CD4-positive, alpha-beta T cell treated with Interleukin-2 at 100 ng/mL for 4 hours (primary cell): Measurements from ENCODE around the gene LAMC1.
"Not testable (repeated sequence)": the region's sequence is repeated elsewhere in the genome, so short reads cannot be mapped to it uniquely, and the experiment has no call there.

ENCODE experiments used
- DNase-seq: peaks from one replicate; pipeline ENCODE4 v3.0.0-alpha.2; 2020; ENCODE audit warnings: low spot score

Gene LAMC1

GRCh38 chr1:183150032-183150431 is 126.8 kb downstream of the LAMC1 start:
- not testable (repeated sequence) for DNase-seq

DNA sequence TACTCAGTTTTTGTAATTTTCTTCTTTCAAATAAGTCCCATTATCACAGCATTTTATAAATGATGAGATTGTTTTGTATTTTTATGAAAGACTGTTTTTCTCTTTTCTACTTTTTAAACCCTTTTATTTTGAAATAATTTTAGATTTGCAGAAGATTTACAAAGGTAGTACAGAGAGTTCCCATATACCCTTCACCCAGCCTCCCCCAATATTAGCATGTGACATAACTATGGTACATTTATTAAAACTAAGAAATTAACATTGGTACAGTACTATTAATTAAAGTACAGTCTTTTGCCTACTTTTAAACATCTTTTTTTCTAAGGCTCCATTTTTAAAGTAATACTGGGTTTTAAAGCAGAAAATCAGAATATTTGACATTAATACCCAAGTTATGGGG is 127.2 kb downstream of the LAMC1 start:
- DNase-seq = no peak

DNA sequence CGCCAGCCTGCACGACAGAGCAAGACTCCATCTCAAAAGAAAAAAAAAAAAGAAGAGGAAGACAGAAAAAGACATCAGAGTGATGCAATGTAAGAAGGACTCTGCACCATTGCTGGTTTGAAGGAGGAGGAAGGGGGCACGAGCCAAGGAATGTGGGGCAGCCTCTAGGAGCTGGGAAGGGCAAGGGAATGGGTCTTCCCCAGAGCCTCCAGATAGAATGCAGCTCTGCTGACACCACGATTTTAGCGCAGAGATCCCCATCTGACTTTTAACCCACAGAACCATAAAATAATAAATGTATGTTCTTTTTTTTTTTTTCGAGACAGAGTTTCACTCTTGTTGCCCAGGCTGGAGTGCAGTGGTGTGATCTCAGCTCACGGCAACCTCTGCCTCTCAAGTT is 129.0 kb downstream of the LAMC1 start:
- DNase-seq = no peak

- DNase-seq = no peak
Measured at GRCh38 chr1:183155939-183156338, 132.7 kb downstream of the LAMC1 start.

DNA sequence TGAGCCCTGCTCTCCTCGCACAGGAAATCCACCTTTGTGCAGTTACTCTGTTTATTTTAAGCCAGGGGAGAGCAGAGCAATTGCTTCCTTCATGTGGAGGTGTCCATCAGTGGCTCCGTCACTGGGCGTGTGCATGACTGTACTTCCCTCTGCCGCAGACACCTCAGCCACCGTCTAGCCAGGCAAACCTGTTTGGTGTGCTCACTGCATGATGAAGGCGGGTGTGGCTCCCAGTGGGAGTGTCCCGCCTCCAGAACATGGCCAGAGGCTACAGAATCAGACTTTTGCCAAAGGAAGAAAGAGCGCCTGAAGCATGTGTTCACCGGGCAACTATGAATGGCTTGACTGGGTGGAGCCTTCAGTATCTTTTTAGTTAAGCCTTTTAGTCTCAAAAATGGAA is 136.7 kb downstream of the LAMC1 start:
- DNase-seq = no peak

DNA sequence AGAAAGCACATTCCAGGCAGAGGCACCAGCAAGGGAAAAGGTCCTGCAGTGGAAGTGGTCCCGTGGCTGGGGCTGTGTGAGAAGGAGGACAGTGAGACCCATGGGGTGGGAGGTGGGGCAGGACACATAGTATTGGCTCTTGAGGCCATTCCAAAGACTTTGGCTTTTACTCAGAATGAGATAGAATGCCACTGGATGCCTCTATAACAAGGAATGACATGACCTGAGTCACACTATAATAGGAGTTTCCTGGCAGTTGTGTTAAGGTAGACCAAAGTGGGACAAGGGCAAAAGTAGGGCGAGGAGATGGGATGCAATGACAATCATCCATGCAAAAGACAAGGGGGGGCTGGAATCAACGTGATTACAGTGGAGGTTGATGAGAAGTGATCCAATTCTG is 138.2 kb downstream of the LAMC1 start:
- DNase-seq = no peak

GRCh38 chr1:183163316-183163715 is 140.1 kb downstream of the LAMC1 start:
- DNase-seq = no peak

GRCh38 chr1:183164340-183164739 is 141.1 kb downstream of the LAMC1 start:
- DNase-seq = no peak

DNA sequence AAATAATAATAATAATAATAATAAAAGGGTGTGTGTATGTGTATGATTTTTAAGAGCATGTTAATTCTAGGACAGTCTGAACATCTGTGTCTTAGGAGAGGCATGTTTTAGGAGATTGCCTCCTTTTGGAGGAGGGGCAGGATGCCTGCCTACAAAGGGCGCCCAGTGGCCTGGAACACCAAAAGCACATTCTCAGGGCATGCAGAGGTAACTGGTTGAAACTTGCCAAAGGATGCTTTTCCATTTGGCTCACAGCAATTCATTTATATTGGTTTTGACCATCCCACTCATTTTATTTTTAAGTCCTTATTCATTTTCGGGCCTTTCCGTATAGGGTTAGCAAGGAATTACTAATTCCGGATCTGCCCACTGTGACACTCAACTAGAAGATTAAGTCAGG is 141.7 kb downstream of the LAMC1 start:
- DNase-seq = no peak

DNA sequence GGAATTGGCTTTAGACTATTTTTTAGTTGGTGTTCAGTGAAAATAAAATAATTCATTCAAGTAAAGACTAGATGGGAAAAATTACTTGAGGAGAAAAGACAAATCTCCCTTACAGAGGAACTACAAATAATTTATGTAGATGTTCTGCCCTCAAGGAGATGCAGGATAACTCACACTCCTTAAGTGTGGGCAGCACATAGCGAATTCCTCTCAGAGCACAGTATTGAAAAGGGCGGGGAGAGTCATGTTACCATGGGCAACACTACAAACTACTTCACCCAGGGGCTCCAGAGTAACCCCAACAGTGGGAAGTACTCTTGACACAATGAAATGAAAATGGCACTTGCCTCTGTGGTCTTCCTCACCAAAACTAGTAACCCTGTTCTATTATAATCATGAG is 142.2 kb downstream of the LAMC1 start:
- no peak for DNase-seq

- no peak for DNase-seq
Measured at GRCh38 chr1:183166454-183166853, 143.2 kb downstream of the LAMC1 start.

DNA sequence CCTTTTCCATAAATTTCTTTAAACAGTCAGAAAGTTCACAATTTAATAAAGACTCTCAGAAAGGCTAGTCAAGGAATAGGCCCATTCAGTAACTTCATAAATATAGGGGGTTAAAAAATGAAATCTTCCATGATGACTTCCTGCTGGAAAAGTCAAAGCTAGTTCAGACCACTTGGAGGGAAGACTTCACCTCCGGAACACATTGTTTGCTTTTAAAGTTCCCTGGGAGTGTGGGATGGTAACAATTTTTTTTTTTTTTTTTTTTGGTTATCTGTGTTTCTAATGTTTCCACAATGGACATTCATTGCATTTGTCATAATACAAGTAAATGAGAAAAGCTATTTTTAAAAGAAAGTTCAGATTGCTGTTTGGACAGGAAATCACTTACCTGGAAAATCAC is 144.5 kb downstream of the LAMC1 start:
- no peak for DNase-seq

GRCh38 chr1:183168308-183168707 is 145.1 kb downstream of the LAMC1 start:
- no peak for DNase-seq

DNA sequence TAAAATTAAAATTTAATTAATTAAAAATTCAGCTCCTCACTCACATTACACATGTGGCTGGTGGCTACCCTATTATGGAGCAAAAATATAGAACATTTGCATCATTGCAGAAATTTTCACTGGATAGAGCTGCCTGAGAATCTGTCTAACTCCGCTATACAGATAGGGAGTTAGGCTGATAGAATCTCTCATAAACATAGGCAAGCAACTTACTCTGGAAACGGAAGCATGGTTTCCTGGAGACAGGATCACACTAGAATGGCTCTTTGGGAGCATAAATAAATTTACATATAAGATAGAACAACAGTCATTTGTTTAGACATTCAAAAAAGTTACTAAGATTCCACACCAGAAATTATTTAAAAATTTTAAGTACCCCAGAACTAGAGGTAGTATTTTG is 150.6 kb downstream of the LAMC1 start:
- DNase-seq = no peak

DNA sequence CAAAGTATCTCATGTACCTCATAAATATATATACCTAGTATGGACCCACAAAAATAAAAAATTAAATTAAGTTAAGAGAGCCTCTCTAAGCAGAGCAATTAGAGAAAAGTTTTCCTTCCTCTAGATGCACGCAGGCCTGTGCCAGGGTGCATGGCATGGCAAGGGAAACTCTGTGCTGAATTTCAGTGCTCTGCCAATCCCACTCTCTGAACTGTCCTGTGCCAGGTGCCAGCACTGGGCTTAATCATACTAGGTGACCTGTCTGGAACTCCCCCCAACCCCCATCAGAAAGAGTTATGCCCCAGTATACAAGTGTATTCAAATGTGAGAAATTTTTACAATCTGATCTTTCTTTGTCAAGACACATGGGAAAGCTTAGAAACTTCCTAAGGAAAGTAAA is 152.4 kb downstream of the LAMC1 start:
- DNase-seq = no peak

DNA sequence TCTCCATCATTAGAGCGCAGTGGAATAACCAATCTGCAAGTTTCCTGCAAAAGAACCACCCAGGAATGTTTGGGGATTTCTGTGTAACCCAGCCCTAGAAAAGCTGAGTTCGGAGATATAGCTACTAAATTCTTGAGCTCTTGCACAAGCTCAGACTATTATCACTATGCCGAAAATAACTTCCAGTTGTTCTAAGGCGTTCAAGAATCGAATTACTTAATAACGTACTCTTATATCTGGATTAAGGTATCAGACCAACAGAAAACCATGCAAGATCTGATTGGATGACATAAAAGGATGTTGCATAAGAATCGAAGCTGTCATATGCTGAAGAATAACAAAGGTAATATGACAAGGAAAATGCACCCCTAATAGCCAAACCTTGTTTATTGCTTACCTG is 155.3 kb downstream of the LAMC1 start:
- no peak for DNase-seq

DNA sequence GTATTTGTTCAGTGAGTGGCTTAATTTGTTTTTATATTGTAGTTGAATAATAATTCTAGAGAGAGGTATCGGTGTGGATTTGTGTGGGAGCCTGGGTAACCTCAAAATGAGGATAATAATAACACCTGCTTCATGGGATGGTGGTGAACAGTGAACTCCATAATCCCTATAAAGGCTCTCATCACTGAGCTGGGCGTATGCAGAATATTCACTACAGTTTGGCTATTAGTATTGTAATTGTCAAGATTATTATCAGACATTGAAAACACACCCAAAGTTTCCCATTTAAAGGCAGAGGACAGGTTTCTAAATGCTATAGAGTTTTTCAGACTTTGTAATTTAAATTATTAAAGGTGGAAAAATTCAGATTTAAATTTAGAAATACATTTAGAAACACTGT is 155.8 kb downstream of the LAMC1 start:
- no peak for DNase-seq

- DNase-seq = no peak
Measured at GRCh38 chr1:183180218-183180617, 157.0 kb downstream of the LAMC1 start.

GRCh38 chr1:183180634-183181056 is 157.4 kb downstream of the LAMC1 start:
- no peak for DNase-seq

GRCh38 chr1:183185941-183186490 is 162.8 kb downstream of the LAMC1 start, which contains the start of gene LAMC2:
Gene LAMC2 (plus strand): TSS chr1:183186264. CDS start chr1:183186353, 89 bp downstream.
- no peak for DNase-seq

DNA sequence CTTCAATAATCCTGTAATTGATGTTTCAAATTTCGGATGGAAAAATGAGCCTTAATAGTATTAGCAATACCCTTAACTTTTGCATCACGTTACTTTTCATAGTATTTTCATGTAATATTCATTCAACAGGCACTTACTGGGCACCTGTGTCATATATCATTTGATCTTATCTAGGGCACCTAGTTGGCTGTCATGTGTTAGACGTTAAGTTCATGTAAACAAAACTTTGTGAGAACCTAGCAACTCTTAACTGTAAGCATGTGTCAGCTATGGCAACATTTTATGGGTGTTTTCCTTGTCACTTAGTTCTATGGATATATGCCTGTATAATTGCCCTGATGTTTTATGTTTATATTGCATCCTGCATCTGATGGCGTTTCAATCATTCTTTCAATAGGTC is 163.6 kb downstream of the LAMC1 start:
- DNase-seq = no peak

- DNase-seq = no peak
Measured at GRCh38 chr1:183188240-183188639, 165.0 kb downstream of the LAMC1 start.

GRCh38 chr1:183191833-183192232 is 168.6 kb downstream of the LAMC1 start:
- no peak for DNase-seq

- no peak for DNase-seq
Measured at GRCh38 chr1:183193963-183194525, 170.8 kb downstream of the LAMC1 start.
